OCI-LY1 (cell line): ENCODE measurements around the gene ZNRF3.

Experiments
- CTCF ChIP-seq: fragments of 200-600 bp; sonication (generic), shearing (Covaris generic); IDR thresholded peaks from 2 replicates; pipeline ENCODE4 v1.5.1; 2017; ENCODE audit warnings: mild to moderate bottlenecking, antibody characterized with exemption, low read length, moderate library complexity, mixed read lengths
- EZH2 ChIP-seq: fragments of 200-600 bp; sonication (generic), shearing (Covaris generic); IDR thresholded peaks from 2 replicates; pipeline ENCODE4 v1.8.0; 2017; ENCODE audit warnings: borderline replicate concordance, mixed run types, mild to moderate bottlenecking, antibody characterized with exemption, low read length, moderate library complexity, mixed read lengths

- TF ChIP-seq EZH2 (no peak), CTCF (no peak)
Observed at GRCh38 chr22:29072979-29073617, 189.7 kb downstream of the ZNRF3 start, which contains the start of gene KREMEN1.
